NCI-H1105 treated with DMSO at 0.1 percent for 48 hours (cell line): ENCODE results near the gene SORCS2.

Source experiments
- DNase-seq: peaks from one replicate; lab custom pipeline; 2025; lab: John Stamatoyannopoulos, UW

The SORCS2 gene

DNA sequence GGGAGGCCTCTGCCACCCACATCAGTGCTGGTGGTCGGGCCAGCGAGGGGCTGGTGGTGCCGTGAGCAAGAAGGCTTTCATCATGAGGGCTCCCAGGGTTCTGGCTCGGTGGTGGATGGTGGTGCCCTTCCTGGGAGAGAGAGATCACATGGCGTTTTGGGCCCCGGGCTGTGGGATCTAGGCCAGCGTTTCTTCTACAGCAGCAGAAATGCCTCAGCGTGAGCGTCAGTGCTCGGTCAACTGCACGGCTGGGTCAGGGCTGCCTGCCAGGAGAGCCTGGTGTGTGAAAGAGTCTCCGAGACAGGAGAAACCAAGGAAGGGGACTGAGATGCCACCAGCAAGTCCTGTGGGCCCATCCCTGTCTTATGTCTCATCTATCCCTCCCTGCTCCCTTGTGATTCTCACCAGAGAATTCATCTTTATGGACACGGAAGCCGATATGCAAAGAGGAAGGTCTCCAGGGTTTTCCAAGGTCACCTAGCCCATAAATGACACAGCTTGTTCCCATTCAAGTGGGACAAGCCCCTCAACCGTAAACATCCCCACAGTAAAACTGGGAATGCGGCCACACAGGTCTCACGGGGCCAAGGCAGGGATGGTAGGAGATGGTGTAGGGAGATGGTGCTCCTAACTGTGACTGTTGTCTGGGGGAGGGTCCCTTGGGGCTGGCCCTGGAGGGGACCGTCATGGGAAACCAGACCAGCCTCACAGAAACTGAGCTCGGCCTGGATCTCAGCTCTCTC is 99.2 kb downstream of the SORCS2 start:
- no peak for DNase-seq

DNA sequence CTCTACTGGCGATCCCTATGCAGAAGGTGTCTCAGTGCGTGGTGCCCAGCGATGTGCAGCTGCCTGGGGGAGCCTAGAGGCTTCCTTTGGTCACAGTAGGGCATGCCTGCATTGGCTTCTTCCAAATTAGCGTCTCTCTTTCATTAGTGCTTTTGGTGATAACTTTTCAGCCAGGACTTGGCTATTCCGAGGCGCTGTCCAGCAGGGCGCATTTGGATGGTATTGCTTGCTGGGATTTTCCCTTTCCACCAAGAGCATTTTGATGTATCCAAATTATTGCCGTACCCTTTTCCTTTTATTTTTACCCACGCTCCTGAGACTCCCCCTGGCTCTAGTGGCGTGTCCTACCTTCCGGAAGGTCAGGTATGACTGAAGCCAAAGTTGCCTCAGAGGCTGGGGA is 101.4 kb downstream of the SORCS2 start:
- no peak for DNase-seq

- DNase-seq = no peak
These were observed 101.9 kb downstream of the SORCS2 start for GRCh38 chr4:7294176-7294756.

DNA sequence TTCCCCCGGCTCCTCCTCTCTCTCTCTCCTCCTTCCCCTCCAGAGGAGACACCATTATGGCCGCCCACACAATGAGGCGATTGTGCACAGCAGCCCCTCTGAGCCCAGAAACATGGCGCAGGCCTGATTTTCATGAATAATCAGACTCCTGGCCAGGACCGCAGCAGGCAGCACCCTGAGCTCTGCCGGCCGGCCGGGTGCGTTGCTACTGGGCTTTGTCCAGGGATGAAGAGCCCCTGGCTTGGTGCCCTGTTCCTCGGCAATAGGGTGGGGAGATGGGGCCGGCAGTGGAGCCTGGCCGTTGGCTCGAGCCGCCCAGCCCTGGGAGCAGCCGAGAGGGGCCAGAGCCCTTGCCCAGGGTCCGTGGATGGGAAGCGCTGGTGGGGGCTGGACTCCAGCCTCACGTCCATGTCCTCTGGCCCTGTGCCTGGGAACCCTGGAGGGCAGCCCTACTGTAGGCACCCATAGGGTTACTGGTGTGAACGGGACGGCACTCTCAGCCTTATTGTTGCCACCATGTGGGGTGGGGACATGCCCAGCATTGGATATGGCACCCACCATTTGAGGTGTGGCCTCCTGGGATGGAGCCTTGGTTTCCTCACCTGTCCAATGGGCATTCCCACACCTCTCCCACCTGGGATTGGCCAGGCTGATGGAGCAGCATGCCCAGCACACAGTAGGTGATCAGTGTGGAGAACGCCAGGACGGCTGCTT is 103.0 kb downstream of the SORCS2 start:
- no peak for DNase-seq

DNA sequence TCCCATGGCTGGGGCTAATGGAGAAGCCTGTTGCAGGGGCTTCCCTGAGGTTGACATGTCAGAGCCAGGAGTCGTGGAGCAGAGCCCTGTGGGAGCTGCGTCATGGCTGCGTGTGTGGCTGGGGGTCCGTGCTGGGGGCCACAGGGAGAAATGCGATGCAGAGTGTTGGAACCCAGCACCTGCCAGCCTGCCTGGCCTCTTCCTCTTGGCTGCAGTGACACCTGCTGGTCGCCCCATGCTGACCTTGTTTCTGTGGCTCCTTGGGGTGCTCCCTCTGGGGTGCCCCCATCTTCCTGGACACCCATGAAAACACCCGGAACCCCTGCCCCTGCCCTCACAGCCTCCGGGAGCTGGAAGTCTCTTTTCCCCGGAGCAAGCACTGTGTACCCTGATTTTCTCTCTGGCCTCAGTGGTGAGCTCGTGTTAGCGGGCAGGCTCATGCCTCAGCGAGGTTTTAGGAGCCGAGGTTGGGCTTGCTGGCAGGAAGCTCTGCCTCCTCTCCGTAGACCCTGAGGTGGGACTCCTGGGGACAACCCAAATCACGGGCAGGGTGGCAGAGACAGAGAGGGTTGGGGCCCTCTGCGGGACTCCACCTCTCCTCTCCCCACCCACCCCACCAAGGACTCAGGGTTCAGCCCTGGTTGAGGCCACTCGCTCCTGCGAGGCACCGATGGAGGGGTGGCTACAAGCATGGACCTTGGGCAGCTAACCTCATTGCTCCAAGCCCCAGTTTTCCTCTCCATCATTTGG is 103.7 kb downstream of the SORCS2 start:
- no peak for DNase-seq

GRCh38 chr4:7296661-7297335 is 104.5 kb downstream of the SORCS2 start:
- DNase-seq = no peak

DNA sequence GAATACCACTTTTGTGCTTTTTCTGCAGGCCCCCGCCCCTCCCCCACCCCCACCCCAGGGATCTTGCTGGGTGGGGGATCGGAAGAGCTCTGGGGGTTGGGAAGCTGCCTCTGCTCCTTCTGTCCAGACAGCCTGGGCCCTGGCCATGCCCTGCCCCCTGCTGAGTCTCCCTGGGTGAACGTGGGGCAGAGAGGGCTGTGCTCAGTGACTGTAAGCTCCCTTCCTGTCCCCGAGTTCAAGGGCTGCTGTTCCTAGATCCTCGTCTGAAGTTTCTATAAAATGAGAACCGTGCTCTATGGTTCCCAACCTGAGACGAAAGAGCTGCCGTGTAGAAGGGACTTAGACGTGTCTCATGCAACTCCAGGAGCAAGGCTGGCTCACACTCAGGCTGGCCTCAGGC is 105.0 kb downstream of the SORCS2 start:
- DNase-seq = no peak

- DNase-seq = no peak
These were observed 105.5 kb downstream of the SORCS2 start for GRCh38 chr4:7297881-7298280.

- DNase-seq = no peak
These were observed 106.3 kb downstream of the SORCS2 start for GRCh38 chr4:7298619-7299009.

- DNase-seq = no peak
These were observed 106.9 kb downstream of the SORCS2 start for GRCh38 chr4:7299010-7299907.

GRCh38 chr4:7299908-7300710 is 107.8 kb downstream of the SORCS2 start:
- no peak for DNase-seq

GRCh38 chr4:7300711-7301095 is 108.4 kb downstream of the SORCS2 start:
- no peak for DNase-seq

DNA sequence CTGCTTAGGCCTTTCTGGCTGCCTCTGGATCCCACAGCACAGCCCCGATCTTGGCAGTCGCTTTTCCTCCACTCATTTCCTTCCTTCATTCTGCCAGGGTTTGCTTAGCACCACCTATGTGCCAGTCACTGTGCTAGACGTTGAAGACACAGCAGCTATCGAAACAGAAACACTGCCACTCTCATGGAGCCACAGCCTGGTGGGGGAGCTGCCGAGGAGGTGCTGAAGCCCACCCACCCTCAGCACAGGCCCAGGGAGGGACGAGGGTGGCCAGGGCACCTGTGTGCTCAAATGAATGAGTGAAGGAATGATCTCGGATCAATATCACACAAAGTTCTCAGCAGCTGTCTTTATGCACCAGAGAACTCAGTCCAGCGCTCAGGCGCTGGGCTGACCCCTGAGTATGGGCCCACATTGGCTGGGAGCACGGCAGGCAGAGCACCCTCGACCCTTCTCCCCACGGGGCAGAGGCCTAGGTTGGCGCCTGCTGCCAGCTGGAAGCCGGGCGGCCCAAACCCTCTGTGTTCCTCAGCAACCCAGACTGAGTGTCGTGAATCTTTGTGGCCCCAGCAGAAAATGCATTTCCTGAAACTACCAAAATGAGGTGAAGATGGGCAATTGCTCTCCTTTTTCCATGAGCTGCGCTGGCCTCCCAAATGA is 108.9 kb downstream of the SORCS2 start:
- DNase-seq = no peak

GRCh38 chr4:7301846-7302630 is 109.7 kb downstream of the SORCS2 start:
- no peak for DNase-seq

- DNase-seq = no peak
These were observed 110.6 kb downstream of the SORCS2 start for GRCh38 chr4:7302781-7303404.

DNA sequence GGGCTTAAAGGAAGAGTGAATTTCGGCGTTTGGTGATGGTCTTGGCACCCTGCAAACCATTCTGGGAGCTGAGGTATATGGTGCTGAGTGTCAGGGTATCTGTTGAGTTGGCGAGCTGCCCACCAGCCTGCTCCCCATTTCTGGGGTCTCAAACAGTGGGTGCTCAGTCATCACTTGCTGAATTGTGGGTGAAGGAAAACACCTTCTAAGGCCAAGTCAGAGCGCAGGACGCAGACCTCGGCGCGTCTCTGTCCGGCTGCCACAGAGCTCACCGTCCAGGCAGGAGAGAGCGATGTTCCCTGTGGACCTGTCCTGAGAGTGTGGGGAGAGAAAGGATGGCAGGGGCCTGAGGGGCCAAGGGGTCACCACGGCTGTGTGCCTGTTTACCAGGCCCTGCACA is 111.2 kb downstream of the SORCS2 start:
- no peak for DNase-seq

- no peak for DNase-seq
These were observed 112.1 kb downstream of the SORCS2 start for GRCh38 chr4:7304436-7304835.
